IMR-90 (cell line): ENCODE results near the gene NPTX2. TPM values are rescaled to one million over a fixed set of nuclear protein-coding genes. Genes with fewer than 3 reads are reported as not detected.

ENCODE experiments used
- ATAC-seq: fragments of 200-7000 bp; cut with Tn5 transposase; 2 replicates; pipeline ENCODE4 v1.9.1; 2020; ENCODE audit warnings: low read depth, mild to moderate bottlenecking, moderate library complexity
- BruUV-seq: library from RNA; stranded (reverse); fragments of 400-500 nt; replicated peaks from 2 replicates; lab custom pipeline; 2021; lab: Mats Ljungman, UMichigan
- CTCF ChIA-PET: fragments of 300-600 bp; formaldehyde crosslinking; extraction: SDS; loops from one replicate; lab custom pipeline; 2021; ENCODE audit warnings: antibody characterized with exemption; lab: Yijun Ruan, JAX
- POLR2A ChIA-PET: fragments of 300-600 bp; sonication (Branson Sonifier 250); formaldehyde crosslinking; loops from one replicate; lab custom pipeline; 2022; ENCODE audit warnings: antibody characterized with exemption; ENCODE audit not compliant: unreplicated experiment; lab: Charles Lee
- DNase-seq: peaks from one replicate; pipeline ENCODE4 v3.0.0; 2013
- H2AFZ ChIP-seq: replicated peaks from 2 replicates; pipeline ENCODE3; 2013; ENCODE audit warnings: low read length, mild to moderate bottlenecking; ENCODE audit not compliant: poor library complexity
- H2AK5ac ChIP-seq: 2 replicates; pipeline ENCODE4 v1.6.1; 2013; ENCODE audit warnings: low read depth, low read length, inconsistent platforms
- H2AK9ac ChIP-seq: replicated peaks from 2 replicates; pipeline ENCODE3; 2013; ENCODE audit warnings: mild to moderate bottlenecking, low read depth, low read length, moderate library complexity; ENCODE audit not compliant: poor library complexity
- H2BK120ac ChIP-seq: 2 replicates; pipeline ENCODE4 v1.6.1; 2013; ENCODE audit warnings: low read depth, low read length, inconsistent platforms
- H2BK15ac ChIP-seq: 3 replicates; pipeline ENCODE4 v1.6.1; 2013; ENCODE audit warnings: low read depth, low read length, inconsistent platforms
- H2BK20ac ChIP-seq: 2 replicates; pipeline ENCODE4 v1.6.1; 2013; ENCODE audit warnings: low read depth, mild to moderate bottlenecking, inconsistent platforms, low read length, moderate library complexity
- H2BK5ac ChIP-seq: 2 replicates; pipeline ENCODE4 v1.6.1; 2013; ENCODE audit warnings: mild to moderate bottlenecking, low read depth, low read length, inconsistent platforms; ENCODE audit not compliant: poor library complexity, severe bottlenecking
- H3K14ac ChIP-seq: replicated peaks from 2 replicates; pipeline ENCODE4 v1.6.1; 2013; ENCODE audit warnings: low read depth, low read length, inconsistent platforms
- H3K18ac ChIP-seq: 2 replicates; pipeline ENCODE4 v1.6.1; 2013; ENCODE audit warnings: low read depth, low read length, control low read depth
- H3K23ac ChIP-seq: 2 replicates; pipeline ENCODE4 v1.6.1; 2013; ENCODE audit warnings: low read depth, low read length, inconsistent platforms
- H3K27ac ChIP-seq: 2 replicates; pipeline ENCODE4 v1.5.1; 2013; ENCODE audit warnings: mild to moderate bottlenecking, control low read depth, low read length; ENCODE audit not compliant: insufficient read depth
- H3K27me3 ChIP-seq: 2 replicates; pipeline ENCODE4 v1.6.1; 2013; ENCODE audit warnings: low read length; ENCODE audit not compliant: control insufficient read depth, insufficient read depth
- H3K36me3 ChIP-seq: 2 replicates; pipeline ENCODE4 v1.6.1; 2013; ENCODE audit warnings: low read length, mixed read lengths; ENCODE audit not compliant: control insufficient read depth, insufficient read depth
- H3K4ac ChIP-seq: 2 replicates; pipeline ENCODE4 v1.6.1; 2013; ENCODE audit warnings: low read depth, low read length, inconsistent platforms
- H3K4me1 ChIP-seq: 2 replicates; pipeline ENCODE4 v1.6.1; 2013; ENCODE audit warnings: low read length, mixed read lengths; ENCODE audit not compliant: control insufficient read depth, insufficient read depth
- H3K4me2 ChIP-seq: 2 replicates; pipeline ENCODE4 v1.6.1; 2013; ENCODE audit warnings: low read depth, mild to moderate bottlenecking, control low read depth, low read length, moderate library complexity
- H3K4me3 ChIP-seq: 2 replicates; pipeline ENCODE4 v1.5.1; 2013; ENCODE audit warnings: low read depth, mild to moderate bottlenecking, control low read depth, low read length, moderate library complexity; ENCODE audit not compliant: insufficient read depth
- H3K56ac ChIP-seq: 2 replicates; pipeline ENCODE4 v1.6.1; 2013; ENCODE audit warnings: low read length, inconsistent platforms; ENCODE audit not compliant: insufficient read depth; ENCODE audit errors: extremely low read depth
- H3K79me1 ChIP-seq, 2 experiments: 2 replicates each; pipeline ENCODE4 v1.6.1; 2013; ENCODE audit warnings: low read length in 2 of 2, inconsistent platforms in 1 of 2, low read depth in 1 of 2
- H3K9ac ChIP-seq: 2 replicates; pipeline ENCODE4 v1.6.1; 2013; ENCODE audit warnings: low read depth, low read length, control low read depth
- H3K9me1 ChIP-seq: 2 replicates; pipeline ENCODE4 v1.6.1; 2013; ENCODE audit warnings: low read length, inconsistent platforms; ENCODE audit not compliant: insufficient read depth
- H3K9me3 ChIP-seq: 2 replicates; pipeline ENCODE4 v1.6.1; 2013; ENCODE audit warnings: low read length; ENCODE audit not compliant: control insufficient read depth, insufficient read depth
- H4K20me1 ChIP-seq: 2 replicates; pipeline ENCODE4 v1.6.1; 2013; ENCODE audit warnings: low read length, inconsistent platforms; ENCODE audit not compliant: insufficient read depth
- H4K5ac ChIP-seq: 2 replicates; pipeline ENCODE4 v1.6.1; 2013; ENCODE audit warnings: mild to moderate bottlenecking, low read depth, low read length, control low read depth
- H4K8ac ChIP-seq, 2 experiments: 2 replicates each; pipeline ENCODE4 v1.6.1; 2013; ENCODE audit warnings: low read depth in 2 of 2, low read length in 2 of 2, control low read depth in 1 of 2, inconsistent platforms in 1 of 2
- H4K91ac ChIP-seq: 2 replicates; pipeline ENCODE4 v1.6.1; 2013; ENCODE audit warnings: low read depth, low read length, inconsistent platforms; ENCODE audit not compliant: insufficient read depth
- BHLHE40 ChIP-seq: fragments of 150-350 bp; IDR thresholded peaks from 2 replicates; pipeline ENCODE4 v1.6.1; 2016; ENCODE audit warnings: mild to moderate bottlenecking, low read depth, low read length
- CEBPB ChIP-seq: IDR thresholded peaks from 2 replicates; pipeline ENCODE4 v1.6.1; 2012; ENCODE audit warnings: low read depth, low read length, improper control_type of control experiment
- CHD1 ChIP-seq: IDR thresholded peaks from 2 replicates; pipeline ENCODE4 v1.6.1; 2012; ENCODE audit warnings: low read depth, low read length, improper control_type of control experiment
- FOS ChIP-seq: fragments of 150-350 bp; IDR thresholded peaks from 2 replicates; pipeline ENCODE4 v1.6.1; 2016; ENCODE audit warnings: low read depth, low read length
- MAFK ChIP-seq: IDR thresholded peaks from 2 replicates; pipeline ENCODE4 v1.6.1; 2012; ENCODE audit warnings: low read depth, low read length, improper control_type of control experiment
- MAZ ChIP-seq: IDR thresholded peaks from 2 replicates; pipeline ENCODE4 v1.6.1; 2012; ENCODE audit warnings: low read depth, mild to moderate bottlenecking, low read length, improper control_type of control experiment, moderate library complexity, borderline replicate concordance
- MXI1 ChIP-seq: IDR thresholded peaks from 2 replicates; pipeline ENCODE4 v1.6.1; 2012; ENCODE audit warnings: low read depth, mild to moderate bottlenecking, low read length, moderate library complexity, borderline replicate concordance
- NFE2L2 ChIP-seq: fragments of 150-350 bp; IDR thresholded peaks from 2 replicates; pipeline ENCODE4 v1.6.1; 2016; ENCODE audit warnings: low read depth, mild to moderate bottlenecking, low read length
- POLR2A ChIP-seq: IDR thresholded peaks from 2 replicates; pipeline ENCODE4 v1.6.1; 2012; ENCODE audit warnings: mild to moderate bottlenecking, low read depth, low read length
- RAD21 ChIP-seq: IDR thresholded peaks from 2 replicates; pipeline ENCODE4 v1.6.1; 2012; ENCODE audit warnings: low read length, improper control_type of control experiment
- RCOR1 ChIP-seq: IDR thresholded peaks from 2 replicates; pipeline ENCODE4 v1.6.1; 2012; ENCODE audit warnings: mild to moderate bottlenecking, low read length, improper control_type of control experiment; ENCODE audit not compliant: insufficient replicate concordance
- RFX5 ChIP-seq: IDR thresholded peaks from 2 replicates; pipeline ENCODE4 v1.8.0; 2012; ENCODE audit warnings: low read depth, mild to moderate bottlenecking, low read length, moderate library complexity
- SMC3 ChIP-seq: fragments of 150-350 bp; IDR thresholded peaks from 2 replicates; pipeline ENCODE4 v1.6.1; 2016; ENCODE audit warnings: low read depth, mild to moderate bottlenecking, antibody characterized with exemption, low read length, moderate library complexity
- WGBS, 2 experiments: methylation state at CpG; one replicate each; pipeline versions ENCODE4 v1.1.5 to v1.1.7; 2013; ENCODE audit warnings: missing lambda C conversion rate in 2 of 2; ENCODE audit not compliant: insufficient read length in 1 of 2; ENCODE audit errors: extremely low coverage in 2 of 2; 5-methylcytosine and 5-hydroxymethylcytosine counted together
- dilution Hi-C: fragments of 300-500 bp; cut with HindIII; formaldehyde crosslinking; loops from one replicate; pipeline ENCODE4 v1.14.3; 2018; ENCODE audit warnings: low sequenced_read_pairs; ENCODE audit not compliant: unreplicated experiment
- in situ Hi-C: fragments of 300-500 bp; cut with MboI; formaldehyde crosslinking; loops from 3 replicates; pipeline ENCODE4 v1.14.3; 2019; ENCODE audit warnings: low sequenced_read_pairs, inconsistent platforms, mixed read lengths
- intact Hi-C: fragments of 100-400 bp; cut with micrococcal nuclease; formaldehyde crosslinking; loops from 2 replicates; pipeline ENCODE4 v1.10.0; 2022
- polyA plus RNA-seq, 3 experiments: library from polyadenylated mRNA; depleted of rRNA; stranded (reverse); fragments of >200 nt; gene quantifications; 2 replicates each; pipeline ENCODE4 v1.2.3, GENCODE V29; 2012; ENCODE audit warnings: low replicate concordance in 1 of 3
- total RNA-seq: library from RNA; depleted of rRNA; stranded (reverse); fragments of >200 nt; gene quantifications from 2 replicates; pipeline ENCODE4 v1.2.3, GENCODE V29; 2012
- TF ChIP-seq, protein P1 (sequence below): fragments of 150-350 bp; IDR thresholded peaks from 2 replicates; pipeline ENCODE4 v1.6.1; 2017; ENCODE audit warnings: mild to moderate bottlenecking, antibody characterized with exemption, low read length, low read depth
- TF ChIP-seq, protein P2 (sequence below): conservative IDR thresholded peaks from 2 replicates; pipeline ENCODE4 v1.5.1; 2012; ENCODE audit warnings: mild to moderate bottlenecking, low read depth, low read length, improper control_type of control experiment

Gene NPTX2
- total and polyA plus RNA-seq, 2 of the 4 experiments (the other 2 are of a cell fraction): under 0.01 to 0.03 TPM

DNA sequence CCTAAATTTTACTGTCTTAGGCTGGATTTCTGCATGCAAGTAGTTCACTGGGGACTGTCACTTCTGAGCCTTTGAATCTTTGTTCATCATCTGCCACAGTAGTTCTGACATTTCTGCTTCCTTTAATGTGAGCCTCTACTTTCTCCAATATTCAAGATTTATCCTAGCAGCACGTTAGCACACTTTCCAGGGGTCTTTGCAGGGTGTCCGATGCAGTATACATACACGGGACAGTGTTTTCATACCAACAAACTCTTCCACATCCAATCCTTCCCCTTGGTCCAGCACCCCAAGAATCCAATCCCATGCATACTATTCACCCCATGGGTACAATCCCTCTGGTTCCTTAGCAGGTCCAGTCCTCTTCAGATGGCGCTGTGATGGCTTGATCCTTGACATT lies 22.7 kb upstream of the NPTX2 start:
- Histone ChIP-seq H3K27me3 (no peaks in the 10 kb centered on the region), H3K4ac (no peak overlapping the region), H4K8ac (no peak overlapping the region), H4K20me1 (no peaks in the 10 kb centered on the region), H3K4me2 (no peak overlapping the region), H3K4me1 (no peaks in the 10 kb centered on the region), H3K9ac (no peak overlapping the region), H3K9me1 (no peaks in the 10 kb centered on the region), H3K9me3 (peaks cover 13% of the 10 kb centered on the region), H3K14ac (no peak overlapping the region), H3K79me1 (no peaks in the 10 kb centered on the region), H2BK120ac (no peak overlapping the region), H3K27ac (no peak overlapping the region), H2AFZ (no peak overlapping the region), H3K36me3 (no peaks in the 10 kb centered on the region), H4K5ac (no peak overlapping the region), H2AK5ac (no peak overlapping the region), H4K91ac (no peak overlapping the region), H3K23ac (no peak overlapping the region), H2BK5ac (no peak overlapping the region), H2AK9ac (no peak overlapping the region), H2BK15ac (no peak overlapping the region), H3K18ac (no peak overlapping the region), H2BK20ac (no peak overlapping the region), H3K4me3 (no peak overlapping the region), H3K56ac (no peak overlapping the region)
- dilution Hi-C loops (no loop called here), in situ Hi-C loops (no loop called here), intact Hi-C loops (no loop called here)
- no peak for DNase-seq
- TF ChIP-seq RFX5: no peak
- TF ChIP-seq, protein P1, sequence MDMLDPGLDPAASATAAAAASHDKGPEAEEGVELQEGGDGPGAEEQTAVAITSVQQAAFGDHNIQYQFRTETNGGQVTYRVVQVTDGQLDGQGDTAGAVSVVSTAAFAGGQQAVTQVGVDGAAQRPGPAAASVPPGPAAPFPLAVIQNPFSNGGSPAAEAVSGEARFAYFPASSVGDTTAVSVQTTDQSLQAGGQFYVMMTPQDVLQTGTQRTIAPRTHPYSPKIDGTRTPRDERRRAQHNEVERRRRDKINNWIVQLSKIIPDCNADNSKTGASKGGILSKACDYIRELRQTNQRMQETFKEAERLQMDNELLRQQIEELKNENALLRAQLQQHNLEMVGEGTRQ: no peak
- no peak for TF ChIP-seq FOS
- no peak for TF ChIP-seq NFE2L2
- no peak for TF ChIP-seq POLR2A
- TF ChIP-seq BHLHE40: no peak
- TF ChIP-seq CEBPB: no peak
- no peak for TF ChIP-seq CHD1
- no peak for TF ChIP-seq RCOR1
- TF ChIP-seq MAFK: no peak
- TF ChIP-seq, protein P2, sequence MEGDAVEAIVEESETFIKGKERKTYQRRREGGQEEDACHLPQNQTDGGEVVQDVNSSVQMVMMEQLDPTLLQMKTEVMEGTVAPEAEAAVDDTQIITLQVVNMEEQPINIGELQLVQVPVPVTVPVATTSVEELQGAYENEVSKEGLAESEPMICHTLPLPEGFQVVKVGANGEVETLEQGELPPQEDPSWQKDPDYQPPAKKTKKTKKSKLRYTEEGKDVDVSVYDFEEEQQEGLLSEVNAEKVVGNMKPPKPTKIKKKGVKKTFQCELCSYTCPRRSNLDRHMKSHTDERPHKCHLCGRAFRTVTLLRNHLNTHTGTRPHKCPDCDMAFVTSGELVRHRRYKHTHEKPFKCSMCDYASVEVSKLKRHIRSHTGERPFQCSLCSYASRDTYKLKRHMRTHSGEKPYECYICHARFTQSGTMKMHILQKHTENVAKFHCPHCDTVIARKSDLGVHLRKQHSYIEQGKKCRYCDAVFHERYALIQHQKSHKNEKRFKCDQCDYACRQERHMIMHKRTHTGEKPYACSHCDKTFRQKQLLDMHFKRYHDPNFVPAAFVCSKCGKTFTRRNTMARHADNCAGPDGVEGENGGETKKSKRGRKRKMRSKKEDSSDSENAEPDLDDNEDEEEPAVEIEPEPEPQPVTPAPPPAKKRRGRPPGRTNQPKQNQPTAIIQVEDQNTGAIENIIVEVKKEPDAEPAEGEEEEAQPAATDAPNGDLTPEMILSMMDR: no peak
- TF ChIP-seq RAD21: no peak
- TF ChIP-seq MAZ: no peak
- no peak for TF ChIP-seq MXI1
- no peak for TF ChIP-seq SMC3
- no peak for ATAC-seq
- CTCF ChIA-PET: no interaction called here
- 53% methylated on average over 3 of the region's 4 CpGs; no CpG with 5 or more reads in 1 of the 2 experiments for WGBS, 2 experiments
- BruUV-seq: no TSS peak
- POLR2A ChIA-PET: no interaction called here
